ENCODE results near the gene APOBEC2. TPM values are rescaled to one million over a fixed set of nuclear protein-coding genes. Genes with fewer than 3 reads are reported as not detected.

The APOBEC2 gene
- total and polyA plus RNA-seq, 9 donors: 0.06 TPM; not detected in 8

DNA sequence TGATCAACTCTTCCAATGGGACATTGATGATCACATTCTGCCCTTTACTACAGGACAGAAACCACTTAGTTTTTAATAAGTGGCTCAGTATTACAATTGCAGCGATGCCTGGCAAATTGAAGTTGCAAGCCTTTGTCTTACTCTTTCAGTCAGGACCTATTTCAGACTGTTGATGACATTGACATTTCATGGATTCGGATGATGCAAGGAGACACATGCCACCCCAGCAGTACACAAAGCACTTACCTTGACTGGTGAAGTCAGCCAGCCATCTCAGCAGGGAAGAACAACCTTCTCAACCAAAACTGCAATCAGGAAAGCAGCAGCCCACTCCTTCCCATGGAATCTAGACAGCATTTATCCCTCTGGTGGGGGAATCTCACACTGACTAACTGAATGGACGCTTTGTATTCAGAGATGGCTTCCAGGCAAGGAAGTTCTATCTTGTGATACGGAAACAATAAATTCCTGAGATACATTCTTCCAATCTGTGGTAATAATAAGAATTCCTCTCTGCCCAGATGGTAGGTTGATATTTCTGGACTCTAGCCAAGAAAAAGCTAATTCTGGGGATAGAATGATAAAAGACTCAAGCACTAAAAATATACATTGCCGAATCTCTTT lies 44.6 kb downstream of the APOBEC2 start:
- H3K36me3 ChIP-seq: no peaks in the 10 kb centered on the region
- no peak for DNase-seq
- no peak overlapping the region for H3K4me3 ChIP-seq
- intact Hi-C loops (cut with DNase I): no loop called here
- H3K9me3 ChIP-seq: no peaks in the 10 kb centered on the region
- TF ChIP-seq EP300 (IDR thresholded peaks at IDR 0.05) (no peak), POLR2A (IDR thresholded peaks at IDR 0.05) (no peak)
- TF ChIP-seq, protein P1, sequence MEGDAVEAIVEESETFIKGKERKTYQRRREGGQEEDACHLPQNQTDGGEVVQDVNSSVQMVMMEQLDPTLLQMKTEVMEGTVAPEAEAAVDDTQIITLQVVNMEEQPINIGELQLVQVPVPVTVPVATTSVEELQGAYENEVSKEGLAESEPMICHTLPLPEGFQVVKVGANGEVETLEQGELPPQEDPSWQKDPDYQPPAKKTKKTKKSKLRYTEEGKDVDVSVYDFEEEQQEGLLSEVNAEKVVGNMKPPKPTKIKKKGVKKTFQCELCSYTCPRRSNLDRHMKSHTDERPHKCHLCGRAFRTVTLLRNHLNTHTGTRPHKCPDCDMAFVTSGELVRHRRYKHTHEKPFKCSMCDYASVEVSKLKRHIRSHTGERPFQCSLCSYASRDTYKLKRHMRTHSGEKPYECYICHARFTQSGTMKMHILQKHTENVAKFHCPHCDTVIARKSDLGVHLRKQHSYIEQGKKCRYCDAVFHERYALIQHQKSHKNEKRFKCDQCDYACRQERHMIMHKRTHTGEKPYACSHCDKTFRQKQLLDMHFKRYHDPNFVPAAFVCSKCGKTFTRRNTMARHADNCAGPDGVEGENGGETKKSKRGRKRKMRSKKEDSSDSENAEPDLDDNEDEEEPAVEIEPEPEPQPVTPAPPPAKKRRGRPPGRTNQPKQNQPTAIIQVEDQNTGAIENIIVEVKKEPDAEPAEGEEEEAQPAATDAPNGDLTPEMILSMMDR (IDR thresholded peaks at IDR 0.05): no peak
- 50 to 61% (median 52%) methylated on average over 5 of the region's 5 CpGs for WGBS, 3 donors
- no peaks in the 10 kb centered on the region for H3K27me3 ChIP-seq
- peaks cover 1% of the 10 kb centered on the region for H3K4me1 ChIP-seq (ENCODE audit: insufficient read depth)
- H3K27ac ChIP-seq: no peak overlapping the region

DNA sequence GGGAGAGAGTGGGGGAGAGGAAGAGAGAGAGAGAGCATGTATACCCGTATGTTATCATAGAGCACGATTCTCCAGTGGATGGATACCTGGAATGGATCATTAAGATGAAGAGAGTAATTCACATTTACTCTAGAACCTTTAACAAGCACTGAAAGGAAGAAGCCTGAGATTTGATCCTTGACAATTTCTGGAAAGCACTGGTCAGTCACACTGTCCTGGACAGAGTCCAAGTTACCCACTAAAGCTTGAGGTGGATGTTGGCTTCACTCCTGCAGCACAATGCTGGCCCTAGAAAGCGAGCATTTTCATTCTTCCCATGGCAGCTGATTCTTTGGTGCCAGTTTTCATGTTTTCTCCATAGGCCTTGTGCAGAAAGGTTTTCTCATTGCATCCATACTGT lies 45.4 kb downstream of the APOBEC2 start:
- Histone ChIP-seq H3K27me3 (no peaks in the 10 kb centered on the region), H3K36me3 (no peaks in the 10 kb centered on the region), H3K4me3 (no peak overlapping the region), H3K27ac (no peak overlapping the region), H3K9me3 (no peaks in the 10 kb centered on the region), H3K4me1 (ENCODE audit: insufficient read depth) (peaks cover 1% of the 10 kb centered on the region)
- intact Hi-C loops (cut with DNase I): no loop called here
- 47 to 58% (median 53%) methylated on average over 3 of the region's 3 CpGs for WGBS, 3 donors
- TF ChIP-seq EP300 (IDR thresholded peaks at IDR 0.05) (no peak), POLR2A (IDR thresholded peaks at IDR 0.05) (no peak)
- TF ChIP-seq, protein P1 (IDR thresholded peaks at IDR 0.05): no peak
- DNase-seq: no peak

DNA sequence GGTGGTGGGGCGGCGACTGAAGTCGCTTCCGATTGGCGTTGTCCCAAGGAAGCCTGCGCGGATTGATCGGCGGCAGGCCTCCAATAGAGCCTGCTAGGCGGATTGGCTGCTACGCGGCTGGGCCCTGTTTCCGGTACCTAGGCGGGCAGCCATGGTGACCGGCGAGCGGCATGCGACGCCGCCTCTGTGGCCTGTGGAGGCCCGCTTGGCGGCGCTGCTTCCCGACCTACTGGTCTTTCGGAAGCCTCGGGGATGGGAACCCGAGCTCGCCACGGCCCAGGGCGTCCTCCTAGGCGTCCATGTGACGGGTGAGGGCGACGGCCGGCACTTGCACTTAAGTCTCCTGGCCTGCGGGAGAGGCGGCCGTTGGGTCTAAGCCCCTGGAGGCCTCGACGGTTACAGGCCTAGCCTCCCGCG lies 47.9 kb downstream of the APOBEC2 start:
- intact Hi-C loops (cut with DNase I): no loop called here
- Histone ChIP-seq H3K27me3 (no peaks in the 10 kb centered on the region), H3K36me3 (no peaks in the 10 kb centered on the region), H3K4me3 (no peak overlapping the region), H3K9me3 (no peaks in the 10 kb centered on the region), H3K4me1 (ENCODE audit: insufficient read depth) (peaks cover 1% of the 10 kb centered on the region), H3K27ac (no peak overlapping the region)
- DNase-seq: peak in 4 of 5 donors; percentile 15 to 26 (median 19)
- WGBS, 3 donors: 65 to 78% (median 75%) methylated on average over 42 of the region's 42 CpGs
- no peak for TF ChIP-seq POLR2A (IDR thresholded peaks at IDR 0.05)
- TF ChIP-seq, protein P1 (IDR thresholded peaks at IDR 0.05): no peak
- TF ChIP-seq EP300 (IDR thresholded peaks at IDR 0.05): no peak

DNA sequence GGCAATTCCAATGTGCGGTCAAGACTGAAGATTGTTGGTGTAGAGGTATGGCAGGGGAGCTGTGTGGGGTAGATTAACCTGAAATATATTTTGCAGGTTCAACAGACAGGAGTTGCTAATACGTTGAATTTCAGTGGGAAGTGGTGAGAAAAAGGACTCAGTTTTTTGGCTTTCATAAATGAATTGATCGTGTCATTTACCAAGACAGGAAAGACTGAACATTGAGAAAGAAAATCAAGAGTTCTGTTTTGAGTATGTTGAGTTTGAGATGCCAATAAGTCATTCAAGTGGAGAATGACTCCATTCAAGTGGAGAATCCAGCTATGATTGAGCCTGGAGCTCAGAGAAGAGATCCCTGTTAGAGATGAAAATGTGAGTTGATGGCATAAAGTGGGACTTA lies 50.8 kb downstream of the APOBEC2 start:
- Histone ChIP-seq H3K27ac (no peak overlapping the region), H3K36me3 (no peaks in the 10 kb centered on the region), H3K4me1 (ENCODE audit: insufficient read depth) (no peaks in the 10 kb centered on the region), H3K27me3 (no peaks in the 10 kb centered on the region), H3K9me3 (no peaks in the 10 kb centered on the region), H3K4me3 (no peak overlapping the region)
- TF ChIP-seq, protein P1 (IDR thresholded peaks at IDR 0.05): no peak
- TF ChIP-seq POLR2A (IDR thresholded peaks at IDR 0.05): no peak
- TF ChIP-seq EP300 (IDR thresholded peaks at IDR 0.05): no peak
- intact Hi-C loops (cut with DNase I): no loop called here
- 97 to 98% (median 97%) methylated on average over 3 of the region's 3 CpGs for WGBS, 3 donors
- no peak for DNase-seq
